ENCODE measurements around the gene CSGALNACT2. TPM values are rescaled to one million over a fixed set of nuclear protein-coding genes. Genes with fewer than 3 reads are reported as not detected.

CSGALNACT2 gene
- total and polyA plus RNA-seq, 2 of the 13 experiments (the other 11 are each of a cell fraction or from before 2014, with no cell fraction given): 3.3 to 7.1 TPM

DNA sequence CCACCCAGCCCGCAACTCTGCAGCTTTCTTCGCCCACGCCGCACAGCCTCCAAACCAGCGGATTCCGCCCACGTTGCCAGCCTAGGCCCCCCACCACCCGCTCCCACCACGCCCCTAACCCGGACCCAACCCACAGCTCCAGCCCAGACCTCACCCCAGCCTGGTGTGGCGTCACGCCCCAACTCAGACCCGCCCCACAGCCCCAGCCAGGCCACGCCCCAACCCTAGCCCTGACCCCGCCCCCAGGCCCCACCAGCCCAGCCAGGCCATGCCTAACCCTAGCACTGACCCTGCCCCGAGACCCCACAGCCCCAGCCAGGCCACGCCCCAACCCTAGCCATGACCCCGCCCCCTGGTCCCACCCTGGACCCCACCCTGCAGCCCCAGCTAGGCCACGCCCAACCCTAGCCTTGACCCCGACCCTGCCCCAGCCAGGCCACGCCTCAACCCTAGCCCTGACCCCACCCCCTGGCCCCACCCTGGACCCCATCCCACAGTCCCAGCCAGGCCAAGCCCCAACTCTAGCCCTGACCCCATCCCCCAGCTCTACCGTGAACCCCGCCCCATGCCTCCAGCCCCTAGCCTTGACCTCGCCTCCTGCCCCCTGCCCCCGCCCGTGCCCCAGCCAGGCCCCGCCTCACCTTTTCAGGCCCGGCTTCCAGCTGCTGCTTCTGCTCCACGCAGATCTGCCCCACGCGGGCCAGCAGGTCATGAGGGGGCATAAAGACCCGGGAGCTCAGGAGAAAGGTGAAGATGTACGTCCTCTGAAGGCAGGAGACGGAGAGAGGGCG is 64.6 kb downstream of the CSGALNACT2 start:
- Histone ChIP-seq H3K4me2 (ENCODE audit: low read depth, low read length) (no peak overlapping the region; the same call in 1 of the 2 replicates), H3K9me3 (ENCODE audit: low read length) (no peaks in the 10 kb centered on the region), H4K20me1 (ENCODE audit: insufficient read depth, low read length) (no peaks in the 10 kb centered on the region), H2AFZ (ENCODE audit: low read length) (no peak overlapping the region), H3K79me2 (ENCODE audit: insufficient read depth, low read length) (no peaks in the 10 kb centered on the region), H3K36me3 (replicated peaks in 1 of 2; ENCODE audit: control insufficient read depth in 1 of 2, insufficient read depth in 2 of 2, low read length in 2 of 2) (no peaks in the 10 kb centered on the region), H3K9ac (ENCODE audit: insufficient read depth, low read depth, low read length) (no peak overlapping the region), H3K4me3 (replicated peaks in 1 of 3; ENCODE audit: insufficient read depth in 1 of 3, low read depth in 2 of 3, low read length in 3 of 3) (peak overlapping the region in 1 of 3 experiments; percentile 13; a peak in 1 of 6 replicates), H3K27ac (ENCODE audit: extremely low read length, insufficient read depth, low read length) (no peak overlapping the region), H3K27me3 (ENCODE audit: control insufficient read depth in 1 of 2, insufficient read depth in 2 of 2, low read length in 2 of 2) (peaks cover 0 to 5% of the 10 kb centered on the region in 2 experiments; a peak in 3 of 5 replicates), H3K4me1 (ENCODE audit: insufficient read depth, low read length) (no peaks in the 10 kb centered on the region)
- TF ChIP-seq, protein P1, sequence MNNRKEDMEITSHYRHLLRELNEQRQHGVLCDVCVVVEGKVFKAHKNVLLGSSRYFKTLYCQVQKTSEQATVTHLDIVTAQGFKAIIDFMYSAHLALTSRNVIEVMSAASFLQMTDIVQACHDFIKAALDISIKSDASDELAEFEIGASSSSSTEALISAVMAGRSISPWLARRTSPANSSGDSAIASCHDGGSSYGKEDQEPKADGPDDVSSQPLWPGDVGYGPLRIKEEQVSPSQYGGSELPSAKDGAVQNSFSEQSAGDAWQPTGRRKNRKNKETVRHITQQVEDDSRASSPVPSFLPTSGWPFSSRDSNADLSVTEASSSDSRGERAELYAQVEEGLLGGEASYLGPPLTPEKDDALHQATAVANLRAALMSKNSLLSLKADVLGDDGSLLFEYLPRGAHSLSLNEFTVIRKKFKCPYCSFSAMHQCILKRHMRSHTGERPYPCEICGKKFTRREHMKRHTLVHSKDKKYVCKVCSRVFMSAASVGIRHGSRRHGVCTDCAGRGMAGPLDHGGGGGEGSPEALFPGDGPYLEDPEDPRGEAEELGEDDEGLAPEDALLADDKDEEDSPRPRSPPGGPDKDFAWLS (CRISPR knock-in tag; IDR thresholded peaks at IDR 0.05; ENCODE audit: borderline replicate concordance): no peak
- TF ChIP-seq FOXM1 (CRISPR knock-in tag; IDR thresholded peaks at IDR 0.05): no peak
- TF ChIP-seq, protein P2, sequence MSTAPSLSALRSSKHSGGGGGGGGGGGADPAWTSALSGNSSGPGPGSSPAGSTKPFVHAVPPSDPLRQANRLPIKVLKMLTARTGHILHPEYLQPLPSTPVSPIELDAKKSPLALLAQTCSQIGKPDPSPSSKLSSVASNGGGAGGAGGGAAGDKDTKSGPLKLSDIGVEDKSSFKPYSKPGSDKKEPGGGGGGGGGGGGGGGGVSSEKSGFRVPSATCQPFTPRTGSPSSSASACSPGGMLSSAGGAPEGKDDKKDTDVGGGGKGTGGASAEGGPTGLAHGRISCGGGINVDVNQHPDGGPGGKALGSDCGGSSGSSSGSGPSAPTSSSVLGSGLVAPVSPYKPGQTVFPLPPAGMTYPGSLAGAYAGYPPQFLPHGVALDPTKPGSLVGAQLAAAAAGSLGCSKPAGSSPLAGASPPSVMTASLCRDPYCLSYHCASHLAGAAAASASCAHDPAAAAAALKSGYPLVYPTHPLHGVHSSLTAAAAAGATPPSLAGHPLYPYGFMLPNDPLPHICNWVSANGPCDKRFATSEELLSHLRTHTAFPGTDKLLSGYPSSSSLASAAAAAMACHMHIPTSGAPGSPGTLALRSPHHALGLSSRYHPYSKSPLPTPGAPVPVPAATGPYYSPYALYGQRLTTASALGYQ (CRISPR knock-in tag; IDR thresholded peaks at IDR 0.05): no peak
- no peak for TF ChIP-seq ZNF354B (CRISPR knock-in tag; IDR thresholded peaks at IDR 0.05)
- TF ChIP-seq, protein P3, sequence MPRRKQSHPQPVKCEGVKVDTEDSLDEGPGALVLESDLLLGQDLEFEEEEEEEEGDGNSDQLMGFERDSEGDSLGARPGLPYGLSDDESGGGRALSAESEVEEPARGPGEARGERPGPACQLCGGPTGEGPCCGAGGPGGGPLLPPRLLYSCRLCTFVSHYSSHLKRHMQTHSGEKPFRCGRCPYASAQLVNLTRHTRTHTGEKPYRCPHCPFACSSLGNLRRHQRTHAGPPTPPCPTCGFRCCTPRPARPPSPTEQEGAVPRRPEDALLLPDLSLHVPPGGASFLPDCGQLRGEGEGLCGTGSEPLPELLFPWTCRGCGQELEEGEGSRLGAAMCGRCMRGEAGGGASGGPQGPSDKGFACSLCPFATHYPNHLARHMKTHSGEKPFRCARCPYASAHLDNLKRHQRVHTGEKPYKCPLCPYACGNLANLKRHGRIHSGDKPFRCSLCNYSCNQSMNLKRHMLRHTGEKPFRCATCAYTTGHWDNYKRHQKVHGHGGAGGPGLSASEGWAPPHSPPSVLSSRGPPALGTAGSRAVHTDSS (CRISPR knock-in tag; conservative IDR thresholded peaks at IDR 0.05): no peak
- TF ChIP-seq SIN3A (IDR thresholded peaks at IDR 0.05; ENCODE audit: borderline replicate concordance, low read depth, low read length): no peak
- TF ChIP-seq PLRG1 (conservative IDR thresholded peaks at IDR 0.05): no peak
- TF ChIP-seq, protein P4, sequence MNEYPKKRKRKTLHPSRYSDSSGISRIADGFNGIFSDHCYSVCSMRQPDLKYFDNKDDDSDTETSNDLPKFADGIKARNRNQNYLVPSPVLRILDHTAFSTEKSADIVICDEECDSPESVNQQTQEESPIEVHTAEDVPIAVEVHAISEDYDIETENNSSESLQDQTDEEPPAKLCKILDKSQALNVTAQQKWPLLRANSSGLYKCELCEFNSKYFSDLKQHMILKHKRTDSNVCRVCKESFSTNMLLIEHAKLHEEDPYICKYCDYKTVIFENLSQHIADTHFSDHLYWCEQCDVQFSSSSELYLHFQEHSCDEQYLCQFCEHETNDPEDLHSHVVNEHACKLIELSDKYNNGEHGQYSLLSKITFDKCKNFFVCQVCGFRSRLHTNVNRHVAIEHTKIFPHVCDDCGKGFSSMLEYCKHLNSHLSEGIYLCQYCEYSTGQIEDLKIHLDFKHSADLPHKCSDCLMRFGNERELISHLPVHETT (CRISPR knock-in tag; conservative IDR thresholded peaks at IDR 0.05): no peak
- no peak for TF ChIP-seq ZNF432 (CRISPR knock-in tag; IDR thresholded peaks at IDR 0.05; ENCODE audit: borderline replicate concordance)
- TF ChIP-seq POLR2G (IDR thresholded peaks at IDR 0.05; ENCODE audit: low read depth, low read length): no peak
- no peak for TF ChIP-seq TCF12 (IDR thresholded peaks at IDR 0.05)
- no peak for TF ChIP-seq TCF12 (CRISPR knock-in tag; IDR thresholded peaks at IDR 0.05)
- POLR2A ChIA-PET: no interaction called here
- 71% methylated on average over 29 of the region's 35 CpGs for WGBS (ENCODE audit: low lambda C conversion rate)
- no peak for FAIRE-seq
- in situ Hi-C loops (cut with HindIII; ENCODE audit: extremely low pct_ligation_motif_present, low pct_unique_long_range_greater_than_20kb) (no loop called here), intact Hi-C loops (cut with micrococcal nuclease; ENCODE audit: unreplicated experiment) (loop anchor here (5.0 kb wide), 1 partner anchor 259 kb away; no protein-coding TSS in a partner anchor)
- BruUV-seq (replicated peaks): no TSS peak
- no peak for ATAC-seq
- DNase-seq (ENCODE audit: low spot score): no peak
- CTCF ChIA-PET (ENCODE audit: low intra/inter-chr PET ratio, low total read pairs): no interaction called here

Data from HepG2 (cell line).